NCI-H2029 treated with DMSO at 0.1 percent for 48 hours (cell line): ENCODE measurements around the gene CADPS.

Experiments used
- DNase-seq: peaks from one replicate; lab custom pipeline; 2025; lab: John Stamatoyannopoulos, UW

Gene CADPS

DNA sequence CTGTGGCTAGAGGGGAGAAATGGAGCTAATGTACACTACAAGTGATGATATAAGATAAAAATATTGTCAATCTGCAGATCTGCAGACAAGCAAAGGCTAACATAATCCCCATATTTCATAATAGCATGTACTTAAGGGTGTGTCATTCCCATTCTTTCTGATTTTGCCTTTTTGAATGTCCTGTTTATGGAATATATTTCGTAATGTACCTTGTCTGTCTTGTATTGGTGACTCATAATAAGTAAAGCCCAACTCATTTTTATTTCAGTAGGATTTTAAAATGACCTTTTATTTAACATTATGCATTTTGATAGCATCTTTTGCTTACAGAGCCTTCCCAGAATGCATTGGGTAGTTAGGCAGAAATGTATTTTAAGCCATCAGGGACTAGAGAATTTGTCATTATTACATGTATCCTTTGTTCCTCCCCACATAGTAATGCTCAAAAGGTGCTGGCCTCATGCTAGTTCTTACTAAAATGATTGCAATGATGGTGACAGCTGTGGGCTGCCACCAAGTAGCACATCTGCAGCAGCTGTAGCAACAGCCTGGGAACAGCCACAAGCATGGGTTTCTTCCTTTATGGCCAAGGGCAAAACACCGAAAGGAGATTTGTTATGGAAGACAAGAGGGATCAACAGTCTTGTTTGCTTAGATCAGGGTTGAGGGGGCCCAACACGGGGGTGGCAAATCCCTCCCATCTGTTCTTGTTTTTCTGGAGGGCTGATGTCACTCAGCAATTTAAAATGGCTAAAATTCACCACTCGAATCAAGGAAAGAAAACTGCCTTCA, 188.5 kb downstream of the CADPS start:
- DNase-seq = no peak

DNA sequence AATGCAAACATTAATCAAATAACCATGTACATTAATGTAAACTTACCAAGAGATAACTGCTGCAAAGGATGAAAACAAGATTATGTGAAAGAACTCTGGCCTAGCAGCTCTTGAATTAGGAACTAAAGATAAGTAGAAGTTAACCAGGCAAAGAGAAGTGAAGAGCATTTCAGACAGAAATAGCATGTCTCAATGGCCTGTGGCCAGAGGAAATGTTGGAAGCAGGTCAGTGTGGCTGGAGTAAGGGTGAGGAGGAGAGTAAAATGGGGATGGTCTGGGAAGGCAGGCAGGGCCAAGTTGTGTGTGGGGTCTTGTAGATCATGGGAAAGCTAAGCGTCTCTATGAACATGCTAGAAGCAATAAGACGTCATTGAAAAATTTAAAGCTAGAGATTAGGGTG, 192.4 kb downstream of the CADPS start:
- DNase-seq = no peak

DNA sequence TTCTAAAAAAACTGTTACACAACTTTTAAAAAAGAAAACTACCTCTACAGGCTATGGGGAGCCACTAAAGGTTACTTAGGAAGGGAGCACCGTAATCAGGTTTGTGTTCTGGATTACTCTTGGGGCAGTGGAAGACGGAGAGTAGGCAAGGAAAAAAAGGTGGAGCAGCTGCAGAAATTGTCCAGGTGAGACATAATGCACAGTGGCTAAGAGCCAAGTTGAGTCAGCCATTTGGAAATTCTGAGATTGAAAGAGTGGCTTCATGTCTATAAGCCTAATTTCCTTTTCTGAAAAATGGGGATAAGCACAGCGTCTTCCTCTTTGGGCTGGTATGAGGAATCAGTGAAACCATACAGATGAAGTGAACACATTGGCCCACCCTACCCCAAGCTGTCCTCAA, 195.2 kb downstream of the CADPS start:
- DNase-seq = no peak

DNA sequence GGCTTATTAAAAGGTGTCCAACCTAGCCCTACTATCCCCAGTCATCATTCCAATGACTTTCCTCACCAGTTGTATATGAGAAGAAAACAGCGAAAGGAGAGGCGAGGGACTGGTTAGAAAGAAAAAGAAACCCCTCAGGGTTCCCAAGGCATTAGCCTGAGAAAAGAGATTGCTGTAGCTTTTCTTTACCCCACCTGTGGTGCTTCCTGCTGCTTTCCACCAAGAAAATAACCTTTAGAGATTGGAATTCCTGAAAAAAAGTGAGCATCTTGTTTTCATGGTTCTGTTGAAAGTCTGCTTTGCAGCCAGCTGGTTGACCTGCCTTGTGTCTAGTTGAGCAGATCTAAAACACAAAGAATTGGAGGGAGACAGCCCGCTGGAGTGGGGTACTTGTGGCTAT, 196.4 kb downstream of the CADPS start:
- DNase-seq = no peak

DNA sequence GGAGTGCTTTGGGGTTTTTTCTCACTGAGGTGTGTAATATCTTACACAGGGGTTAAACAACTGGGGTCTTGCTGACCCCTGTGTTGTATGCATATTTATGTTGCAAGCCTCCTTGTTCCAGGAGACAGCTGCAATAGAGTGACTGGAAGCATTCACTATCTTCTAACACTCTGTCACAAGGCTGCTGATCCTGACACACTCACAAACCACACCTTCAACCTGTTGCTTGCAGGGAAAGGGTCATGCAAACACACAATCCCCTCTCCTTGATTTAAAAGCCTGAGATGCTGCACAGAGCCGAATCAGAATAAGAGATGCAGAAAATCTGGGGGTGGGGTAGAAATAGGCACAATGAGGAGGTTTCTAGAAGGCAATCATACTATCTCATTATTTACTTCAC, 197.3 kb downstream of the CADPS start:
- no peak for DNase-seq

DNA sequence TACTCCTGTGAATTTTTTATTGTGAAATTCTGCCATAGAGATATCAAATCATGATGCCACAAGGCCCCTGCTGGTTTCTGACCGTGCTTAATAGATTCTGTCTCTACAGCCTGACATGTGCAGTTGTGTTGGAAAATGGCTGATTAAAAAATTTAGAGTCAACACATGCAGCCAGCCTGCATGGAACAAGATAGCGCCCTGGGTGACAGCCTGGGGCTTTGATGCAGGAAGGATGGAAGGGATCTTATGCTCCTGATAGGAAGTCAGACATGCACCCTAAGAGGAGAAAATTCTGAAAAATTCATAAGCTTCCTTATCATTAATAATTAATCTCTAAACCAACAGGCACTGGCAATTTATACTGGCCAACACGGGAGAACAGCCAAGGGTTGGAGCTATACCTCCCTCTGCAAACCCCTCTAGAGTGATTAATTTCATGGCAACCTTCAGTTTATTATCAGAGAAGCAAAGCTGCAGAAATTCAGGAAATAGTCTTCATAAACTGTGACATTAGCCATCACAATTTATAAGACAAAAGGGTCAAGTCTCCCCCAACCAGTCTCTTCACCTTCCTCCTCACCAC, 198.4 kb downstream of the CADPS start:
- no peak for DNase-seq

DNA sequence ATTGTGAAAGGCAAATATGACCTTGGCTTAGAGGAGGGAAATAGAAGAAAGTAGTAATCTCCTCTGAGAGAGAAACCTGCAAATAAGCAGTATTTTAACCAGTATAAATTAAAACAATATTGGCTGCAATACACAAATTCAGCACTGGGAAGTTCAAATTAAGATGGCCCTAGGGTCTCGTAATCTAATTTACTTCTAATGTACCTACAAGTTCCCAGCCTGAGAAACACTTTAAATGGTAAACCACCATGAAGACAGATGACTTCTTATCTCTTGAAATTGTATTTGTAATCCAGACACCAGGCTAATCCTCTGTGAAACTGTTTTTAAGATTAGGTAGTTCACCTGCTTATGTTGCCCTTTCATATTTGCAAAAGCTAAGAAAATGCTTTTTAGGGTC, 199.7 kb downstream of the CADPS start:
- DNase-seq = no peak

DNA sequence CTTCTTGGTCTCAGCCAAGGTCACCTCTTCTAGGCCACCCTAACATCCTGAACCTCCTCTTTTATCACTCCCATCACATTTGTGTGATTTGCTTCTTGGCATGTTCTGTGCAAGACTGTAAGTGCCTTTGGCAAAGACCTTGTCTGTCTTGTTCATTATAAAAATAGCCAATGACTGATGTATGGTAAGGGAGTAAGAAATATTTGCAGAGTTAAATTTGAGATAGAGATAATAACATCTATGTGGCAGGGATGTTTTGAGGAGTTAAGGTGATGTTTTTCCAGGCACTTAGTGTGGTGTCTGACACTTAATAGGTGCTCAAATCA, 202.3 kb downstream of the CADPS start:
- no peak for DNase-seq

DNA sequence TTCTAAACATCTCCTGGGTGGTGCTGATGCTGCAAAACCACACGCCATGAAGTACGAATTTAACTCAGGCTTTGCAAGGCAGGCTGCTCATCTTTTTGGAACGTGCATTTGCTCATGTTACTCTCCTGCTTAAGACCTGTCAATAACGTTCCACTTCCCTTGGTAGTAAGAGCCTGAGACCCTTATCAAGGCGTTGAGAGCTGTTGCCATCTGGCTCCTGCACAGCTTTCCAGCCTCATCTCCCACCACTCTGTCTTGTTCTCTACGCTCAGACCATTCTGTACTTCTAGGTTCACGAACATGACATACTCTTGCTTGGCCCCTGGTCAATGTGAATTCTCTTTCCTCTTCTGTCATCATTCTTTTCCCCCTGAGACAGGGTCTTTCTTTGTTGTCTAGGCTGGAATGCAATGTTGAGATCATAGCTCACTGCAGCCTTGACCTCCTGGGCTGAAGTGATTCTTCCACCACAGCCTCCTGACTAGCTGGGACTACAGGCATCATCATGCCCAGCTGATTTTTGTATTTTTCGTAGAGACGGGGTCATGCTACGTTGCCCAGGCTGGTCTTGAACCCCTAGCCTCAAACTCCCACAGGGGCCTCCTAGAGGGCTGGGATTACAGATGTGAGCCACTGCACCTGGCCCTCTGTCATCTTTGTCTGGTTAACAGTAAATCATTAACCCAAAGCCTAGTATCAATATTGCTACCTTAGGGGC, 202.8 kb downstream of the CADPS start:
- no peak for DNase-seq

DNA sequence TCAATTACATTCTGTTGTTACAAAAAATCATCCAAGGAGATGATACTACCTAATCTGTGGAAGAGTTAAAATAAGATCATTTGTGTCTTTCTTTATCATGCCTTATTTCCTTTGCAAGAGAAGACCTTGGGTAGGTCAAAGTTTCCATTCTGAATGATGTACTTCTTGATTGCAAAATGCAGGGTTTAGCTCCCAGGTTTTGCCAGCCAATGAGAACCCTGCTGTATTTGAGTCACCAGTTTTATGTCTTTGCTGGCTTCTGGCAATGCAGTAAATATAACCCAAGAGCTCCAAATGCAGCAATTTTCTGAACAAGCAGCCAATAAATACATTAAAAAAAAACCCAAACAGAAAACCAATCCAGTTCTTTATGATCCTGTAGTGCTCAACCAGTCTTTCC, 204.9 kb downstream of the CADPS start:
- DNase-seq = no peak

DNA sequence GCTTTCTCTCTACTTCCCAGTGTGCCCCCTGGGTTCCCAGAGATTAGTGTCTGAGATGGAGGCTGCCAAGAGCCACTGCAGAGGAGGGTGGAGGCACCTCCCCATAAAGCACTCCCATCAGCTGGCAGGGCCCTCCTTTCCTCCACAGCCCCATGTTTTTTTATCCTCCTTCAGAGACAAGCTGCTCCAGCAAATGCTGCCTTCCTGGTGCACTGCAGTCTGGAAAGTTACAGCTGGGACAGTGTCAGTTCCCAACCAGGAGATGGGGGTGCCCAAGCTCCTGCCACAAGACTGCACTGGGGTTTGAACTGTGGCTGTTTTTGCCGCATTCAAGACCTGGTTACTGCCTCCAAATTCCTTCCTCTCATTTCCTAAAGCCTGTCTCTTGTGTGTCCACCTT, 206.1 kb downstream of the CADPS start:
- no peak for DNase-seq

DNA sequence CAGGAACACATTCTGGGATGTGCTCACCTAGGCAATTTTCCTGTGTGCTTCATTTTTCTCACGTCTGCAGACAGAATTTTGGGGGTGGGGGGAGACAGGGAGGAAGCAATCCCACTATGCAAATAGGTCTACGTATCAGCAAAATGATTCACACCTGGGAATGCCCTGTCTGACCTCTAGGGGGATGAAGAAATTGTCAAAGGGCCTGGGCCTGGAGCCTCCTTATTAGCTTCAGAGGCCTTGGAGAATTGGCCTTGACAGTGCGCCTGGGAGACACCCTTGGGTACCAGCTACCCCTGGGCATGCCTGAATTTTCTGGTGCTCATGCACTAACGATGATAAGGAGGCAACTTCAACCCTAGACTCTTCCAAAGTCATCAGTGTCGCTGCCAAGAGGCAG, 207.5 kb downstream of the CADPS start:
- DNase-seq = no peak

DNA sequence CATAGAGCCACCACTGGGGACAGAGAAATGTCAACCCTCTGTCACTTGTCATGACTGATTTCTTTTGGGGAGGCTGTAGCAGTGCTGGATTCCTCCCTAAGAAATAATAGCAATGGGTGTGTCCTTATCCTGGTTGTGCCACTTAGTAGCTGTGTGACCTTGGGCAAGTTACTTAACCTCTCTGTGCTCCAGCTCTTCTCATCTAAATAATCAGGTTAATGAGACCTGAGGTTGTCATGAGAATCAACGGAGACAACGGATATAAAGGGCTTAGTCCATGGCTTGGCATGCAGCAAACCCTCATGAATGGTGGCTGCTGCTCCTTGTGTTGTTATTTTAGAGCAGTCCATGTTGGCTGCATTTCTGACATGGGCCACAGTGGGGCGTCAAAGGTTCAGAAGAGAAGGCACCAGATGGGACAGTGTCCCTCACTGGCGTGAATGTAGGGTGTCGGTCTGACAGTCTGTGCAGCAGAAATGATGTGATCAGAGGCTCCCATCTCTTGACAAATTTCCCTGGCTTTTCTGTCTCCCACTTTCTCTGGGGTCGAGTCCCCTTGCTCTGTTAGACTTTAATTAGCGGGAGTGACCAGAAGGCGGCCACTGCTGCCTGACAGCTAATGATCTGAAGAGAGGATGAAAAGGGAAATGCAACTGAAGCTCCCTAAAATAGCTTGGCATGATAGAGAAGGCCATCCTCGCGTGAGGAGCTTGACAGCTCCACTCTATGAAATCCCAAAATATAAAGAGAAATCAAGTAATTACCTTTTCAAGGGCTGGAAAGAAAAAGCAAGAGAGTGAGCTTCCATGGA, 209.4 kb downstream of the CADPS start:
- no peak for DNase-seq

DNA sequence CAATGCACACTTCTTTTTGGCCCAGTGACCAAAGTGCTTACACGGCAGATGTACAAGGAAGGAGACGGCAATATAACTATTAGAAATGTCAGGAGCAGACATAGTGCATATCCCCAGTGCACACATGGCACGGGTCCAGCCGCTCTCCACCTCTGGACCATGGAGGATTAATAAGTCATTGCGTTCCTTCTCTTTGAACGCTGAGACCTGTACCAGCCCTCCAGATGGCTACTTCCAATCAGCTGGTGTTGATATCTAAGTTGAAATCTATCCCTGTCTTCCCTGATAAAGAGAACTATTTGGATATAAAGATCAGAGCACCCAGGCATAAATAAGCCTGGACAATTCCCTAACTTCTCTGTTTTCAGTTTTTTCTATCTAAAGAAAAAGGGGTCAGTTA, 212.5 kb downstream of the CADPS start:
- no peak for DNase-seq

DNA sequence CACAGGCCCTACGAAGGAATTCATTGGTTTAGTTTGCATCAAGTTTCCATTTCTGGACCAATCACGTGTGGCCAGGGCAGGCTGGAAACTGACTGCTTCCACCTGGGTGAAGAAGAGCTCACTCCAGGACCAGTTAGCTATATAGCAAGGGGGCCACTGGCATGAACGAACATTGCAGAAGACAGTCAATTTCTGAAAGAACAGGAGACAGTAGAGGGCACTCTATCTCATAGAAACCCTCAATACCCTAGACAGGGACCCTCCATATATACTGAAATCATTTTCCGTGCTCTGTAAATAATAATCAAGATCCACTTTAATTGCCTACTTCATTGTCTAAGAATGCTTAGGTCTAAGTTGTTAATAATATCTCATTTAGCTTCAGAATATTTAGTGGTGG, 215.6 kb downstream of the CADPS start:
- DNase-seq = no peak

DNA sequence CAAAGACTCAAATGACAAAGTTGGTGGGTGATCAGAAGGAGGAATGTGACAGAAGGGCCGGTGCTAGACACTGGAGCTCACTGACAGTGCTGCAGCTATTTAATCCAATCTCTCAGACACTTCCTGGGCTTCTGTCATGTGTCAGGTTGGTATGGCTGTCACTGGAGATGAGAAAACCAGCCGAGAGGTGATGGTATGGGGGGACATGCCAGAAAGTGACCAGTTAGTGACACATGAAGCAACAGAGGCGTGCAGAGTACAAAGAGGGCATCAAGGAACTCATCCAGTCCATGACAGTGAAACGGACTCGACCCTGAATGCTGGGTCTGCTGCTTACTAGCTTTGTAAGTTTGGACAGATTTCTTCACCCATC, 219.5 kb downstream of the CADPS start:
- DNase-seq = no peak

DNA sequence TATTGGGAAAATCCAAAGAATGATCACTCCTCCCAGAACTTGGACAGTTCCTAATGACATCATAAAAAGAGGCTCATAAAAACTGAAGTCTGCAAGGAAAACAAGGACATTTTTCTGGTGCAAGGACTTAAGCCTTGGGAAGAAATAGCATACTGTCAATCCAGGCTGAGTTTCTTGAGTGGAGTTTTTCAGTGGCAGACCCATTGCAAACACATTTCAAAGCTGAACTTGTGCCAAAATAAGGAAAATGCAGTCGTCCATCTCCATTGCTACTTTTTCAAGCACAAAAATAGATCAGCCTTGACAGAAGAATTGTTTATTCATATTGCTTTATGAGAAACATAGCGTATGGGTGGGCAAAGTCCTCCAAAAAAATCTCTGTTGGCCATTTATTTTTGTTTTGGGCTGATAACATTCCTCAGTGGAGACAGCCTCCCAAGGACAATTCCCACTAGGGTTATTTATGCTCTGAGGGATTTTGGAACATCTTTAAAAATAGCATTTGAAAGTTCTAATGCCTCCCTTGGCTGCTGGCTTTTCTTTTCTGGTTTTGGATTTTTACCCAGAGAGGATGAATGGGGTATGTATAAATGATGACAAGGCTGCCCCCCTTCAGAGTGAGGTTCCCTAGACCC, 220.0 kb downstream of the CADPS start:
- no peak for DNase-seq

DNA sequence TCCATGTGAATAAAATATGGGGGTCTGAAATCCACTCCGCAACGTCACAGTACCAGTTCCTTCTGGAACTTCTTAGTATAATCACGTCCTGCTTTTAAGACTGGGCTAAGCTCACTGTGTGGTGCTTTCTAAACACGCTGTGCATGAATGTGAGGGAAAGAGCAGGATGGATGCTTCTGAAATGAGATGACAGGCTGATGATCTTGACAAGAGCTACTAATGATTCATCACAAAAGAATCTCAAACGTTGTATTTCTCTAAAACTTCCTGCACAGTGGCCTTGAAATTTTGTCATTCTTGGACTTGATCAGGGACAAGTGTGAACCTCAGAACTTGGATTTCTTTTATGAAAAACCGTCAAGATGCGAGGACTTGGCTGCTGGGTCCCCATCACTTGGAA, 221.4 kb downstream of the CADPS start:
- no peak for DNase-seq

DNA sequence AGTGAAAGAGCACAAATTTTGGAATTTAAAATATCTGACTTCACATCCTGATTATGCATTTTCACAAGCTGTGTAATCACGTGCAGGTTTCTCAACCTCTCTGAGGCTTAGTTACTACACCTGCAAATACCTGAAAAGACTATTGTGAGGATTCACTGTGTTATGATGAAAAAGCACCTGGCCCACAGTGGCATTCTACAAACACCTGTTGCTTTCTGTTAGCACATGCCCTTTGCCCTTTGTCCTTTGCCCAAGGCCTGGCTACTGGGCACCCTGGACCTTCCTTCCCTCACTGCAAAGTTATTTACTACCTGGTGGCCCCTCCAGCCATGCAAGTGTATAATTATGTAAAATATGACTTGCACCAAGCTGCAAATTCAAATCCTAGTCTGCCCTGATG, 227.5 kb downstream of the CADPS start:
- DNase-seq = no peak

DNA sequence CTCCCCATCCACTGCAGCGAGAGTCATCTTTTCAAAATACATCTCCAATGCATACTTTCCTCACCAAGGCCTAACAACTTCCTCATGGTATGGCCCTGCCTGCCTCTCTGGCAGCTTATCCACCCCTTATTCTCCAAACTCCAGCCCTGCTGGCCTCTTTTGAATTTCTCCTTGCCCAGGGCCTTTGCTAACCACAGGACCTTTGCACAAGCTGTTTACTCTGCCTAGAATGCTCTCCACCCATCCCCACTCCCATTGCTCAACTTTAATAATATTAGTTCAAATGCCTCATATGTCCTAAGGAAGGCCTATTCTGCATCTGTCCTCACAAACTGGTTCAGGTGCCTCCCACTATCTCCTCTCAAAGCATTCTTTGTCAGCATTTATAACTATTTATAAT, 230.7 kb downstream of the CADPS start:
- DNase-seq = no peak

DNA sequence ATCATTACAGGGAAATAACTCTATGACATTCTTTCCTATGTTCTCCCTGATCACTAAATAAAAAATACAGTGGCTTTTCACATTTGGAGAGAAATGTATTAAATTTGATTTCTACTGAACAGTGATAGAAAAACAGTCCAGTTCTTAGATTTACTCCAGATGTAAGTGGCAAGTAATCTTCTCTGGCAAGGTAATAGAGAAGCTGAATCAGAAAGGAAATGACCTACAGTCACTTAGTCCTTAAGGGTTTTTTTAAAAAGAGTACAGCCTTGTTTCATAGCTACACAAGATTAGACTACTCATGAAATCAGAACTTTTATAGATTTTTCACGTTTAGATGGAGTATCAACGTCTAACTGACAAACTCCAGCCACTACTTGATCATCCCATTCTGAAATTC, 236.9 kb downstream of the CADPS start:
- DNase-seq = no peak

DNA sequence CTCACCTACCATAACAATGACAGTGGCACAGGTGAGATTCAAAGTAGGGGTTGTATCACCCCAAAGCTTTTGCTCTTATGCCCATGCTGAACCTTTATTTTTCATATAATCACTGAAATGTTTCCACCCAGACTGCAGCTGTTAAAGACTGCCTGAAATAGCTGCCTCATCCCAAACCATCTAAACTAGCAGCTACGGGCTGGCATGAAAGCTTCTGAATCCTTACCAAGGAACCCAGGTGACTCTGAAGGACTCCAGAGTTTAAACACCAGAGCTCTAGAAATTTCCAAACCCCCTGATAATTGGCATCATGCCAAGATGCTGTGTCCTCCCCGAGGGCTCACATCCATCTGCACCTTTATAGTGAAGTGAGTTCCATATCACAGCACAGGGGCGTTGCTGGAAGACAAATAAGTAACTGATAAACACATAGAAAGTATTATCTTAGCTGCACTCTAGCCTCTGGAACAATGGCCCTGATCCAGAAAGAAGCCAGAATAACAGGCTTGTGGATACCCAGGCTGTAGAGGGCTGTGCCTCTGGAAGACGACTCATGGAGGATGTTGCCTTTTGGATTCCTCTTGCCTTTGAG, 238.9 kb downstream of the CADPS start:
- DNase-seq = no peak
